ENCODE results near the gene DNASE1L1.

GRCh38 chrX:154372612-154373022, 36.4 kb downstream of the DNASE1L1 start:
- TF ChIP-seq, protein P1, sequence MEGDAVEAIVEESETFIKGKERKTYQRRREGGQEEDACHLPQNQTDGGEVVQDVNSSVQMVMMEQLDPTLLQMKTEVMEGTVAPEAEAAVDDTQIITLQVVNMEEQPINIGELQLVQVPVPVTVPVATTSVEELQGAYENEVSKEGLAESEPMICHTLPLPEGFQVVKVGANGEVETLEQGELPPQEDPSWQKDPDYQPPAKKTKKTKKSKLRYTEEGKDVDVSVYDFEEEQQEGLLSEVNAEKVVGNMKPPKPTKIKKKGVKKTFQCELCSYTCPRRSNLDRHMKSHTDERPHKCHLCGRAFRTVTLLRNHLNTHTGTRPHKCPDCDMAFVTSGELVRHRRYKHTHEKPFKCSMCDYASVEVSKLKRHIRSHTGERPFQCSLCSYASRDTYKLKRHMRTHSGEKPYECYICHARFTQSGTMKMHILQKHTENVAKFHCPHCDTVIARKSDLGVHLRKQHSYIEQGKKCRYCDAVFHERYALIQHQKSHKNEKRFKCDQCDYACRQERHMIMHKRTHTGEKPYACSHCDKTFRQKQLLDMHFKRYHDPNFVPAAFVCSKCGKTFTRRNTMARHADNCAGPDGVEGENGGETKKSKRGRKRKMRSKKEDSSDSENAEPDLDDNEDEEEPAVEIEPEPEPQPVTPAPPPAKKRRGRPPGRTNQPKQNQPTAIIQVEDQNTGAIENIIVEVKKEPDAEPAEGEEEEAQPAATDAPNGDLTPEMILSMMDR (IDR thresholded peaks at IDR 0.05): no peak
- no peak for TF ChIP-seq POLR2A (IDR thresholded peaks at IDR 0.05)

Measured in esophagus squamous epithelium (tissue), 4 donors.